Iris pigment epithelial cell (primary cell): ENCODE measurements around the gene PC.
"Not testable (repeated sequence)": the region's sequence is repeated elsewhere in the genome, so short reads cannot be mapped to it uniquely, and the experiment has no call there.

Experiments used
- DNase-seq: peaks from one replicate; pipeline ENCODE4 v3.0.0-alpha.2; 2011; ENCODE audit warnings: low read depth

Gene PC

GRCh38 chr11:66958232-66958955 is at the start of gene PC:
TSS of gene PC (minus strand) at chr11:66958383. CDS start at chr11:66872159, 86,224 bp downstream.
- peak; percentile 100 for DNase-seq

- no peak for DNase-seq
Observed at GRCh38 chr11:67007126-67007525, 48.9 kb upstream of the PC start.

- DNase-seq: no peak
Observed at GRCh38 chr11:67006029-67006884, 48.1 kb upstream of the PC start.

GRCh38 chr11:67005200-67005599 is 47.0 kb upstream of the PC start:
- not testable (repeated sequence) for DNase-seq

GRCh38 chr11:67002921-67003411 is 44.8 kb upstream of the PC start:
- DNase-seq: no peak

GRCh38 chr11:67002297-67002913 is 44.2 kb upstream of the PC start:
- no peak for DNase-seq

GRCh38 chr11:67001332-67001731 is 43.1 kb upstream of the PC start:
- no peak for DNase-seq

- no peak for DNase-seq
Observed at GRCh38 chr11:66999555-66999954, 41.4 kb upstream of the PC start.

- DNase-seq: peak; percentile 68
Observed at GRCh38 chr11:66996609-66997273, 38.6 kb upstream of the PC start.

- no peak for DNase-seq
Observed at GRCh38 chr11:66992041-66992440, 33.9 kb upstream of the PC start.

GRCh38 chr11:66989360-66989759 is 31.2 kb upstream of the PC start:
- DNase-seq: not testable (repeated sequence)

GRCh38 chr11:66988741-66989140 is 30.6 kb upstream of the PC start:
- DNase-seq: not testable (repeated sequence)

GRCh38 chr11:66987924-66988637 is 29.9 kb upstream of the PC start:
- no peak for DNase-seq

- DNase-seq: no peak
Observed at GRCh38 chr11:66987158-66987620, 29.0 kb upstream of the PC start.

GRCh38 chr11:66986178-66986545 is 28.0 kb upstream of the PC start:
- DNase-seq: no peak

GRCh38 chr11:66985508-66986177 is 27.5 kb upstream of the PC start:
- DNase-seq: no peak

- DNase-seq: no peak
Observed at GRCh38 chr11:66983275-66983924, 25.2 kb upstream of the PC start.

GRCh38 chr11:66981976-66982578 is 23.9 kb upstream of the PC start:
- peak; percentile 89 for DNase-seq

- no peak for DNase-seq
Observed at GRCh38 chr11:66979336-66979980, 21.3 kb upstream of the PC start.
